Breast epithelium (tissue), 4 donors: ENCODE data around the gene ATP6AP1. TPM values are rescaled to one million over a fixed set of nuclear protein-coding genes. Genes with fewer than 3 reads are reported as not detected.

Experiments
- DNase-seq, 2 donors: peaks; one replicate each; pipeline ENCODE4 v3.0.0-alpha.2; 2019; ENCODE audit warnings: low spot score in 2 of 2
- H3K27ac ChIP-seq, 2 donors: fragments of 200-600 bp; sonication (generic) in 1 of 2; one replicate each; pipeline ENCODE4 v1.5.1; 2016 to 2019; ENCODE audit warnings: mild to moderate bottlenecking in 1 of 2
- H3K27me3 ChIP-seq, 2 donors: fragments of 200-600 bp; sonication (generic) in 1 of 2; one replicate each; pipeline versions ENCODE4 v1.5.1 to v1.6.0; 2017 to 2019; ENCODE audit warnings: control low read depth in 1 of 2, mild to moderate bottlenecking in 1 of 2
- H3K36me3 ChIP-seq: fragments of 200-600 bp; one replicate; pipeline ENCODE4 v1.5.1; 2019
- H3K4me1 ChIP-seq, 2 donors: fragments of 200-600 bp; sonication (generic); one replicate each; pipeline ENCODE4 v1.5.1; 2016 to 2019; ENCODE audit warnings: control low read depth in 1 of 2
- H3K4me3 ChIP-seq, 3 donors: fragments of 200-600 bp; sonication (generic); 1 replicate in 2 of 3; 2 replicates in 1 of 3; pipeline ENCODE4 v1.5.1; 2016 to 2019; ENCODE audit warnings: mild to moderate bottlenecking in 3 of 3, moderate library complexity in 2 of 3
- H3K9me3 ChIP-seq, 2 donors: fragments of 200-600 bp; sonication (generic) in 1 of 2; one replicate each; pipeline ENCODE4 v1.5.1; 2016 to 2019; ENCODE audit warnings: control low read depth in 1 of 2
- POLR2A ChIP-seq: fragments of 450-650 bp; IDR thresholded peaks from one replicate; pipeline ENCODE4 v1.6.1; 2016; ENCODE audit warnings: antibody characterized with exemption, mild to moderate bottlenecking, moderate library complexity
- POLR2AphosphoS5 ChIP-seq, 3 donors: sonication (generic); formaldehyde crosslinking; IDR thresholded peaks; one replicate each; pipeline ENCODE4 v1.6.1; 2017; ENCODE audit warnings: antibody characterized with exemption in 3 of 3
- intact Hi-C: fragments of 100-400 bp; cut with DNase I; formaldehyde crosslinking; loops from one replicate; pipeline ENCODE4 v1.15.1; 2023; ENCODE audit warnings: low total_unique reads
- total RNA-seq, 3 donors: library from RNA; depleted of rRNA; stranded (reverse); fragments of >200 nt; gene quantifications; one replicate each; pipeline ENCODE4 v1.1.0, GENCODE V29; 2016
- TF ChIP-seq, protein P1 (sequence below), 3 donors: fragments of 450-650 bp; IDR thresholded peaks; one replicate each; pipeline ENCODE4 v1.5.1; 2016 to 2017; ENCODE audit warnings: antibody characterized with exemption in 3 of 3, mild to moderate bottlenecking in 3 of 3, moderate library complexity in 3 of 3

ATP6AP1 gene
- total RNA-seq, 3 donors from 2014 or later = 31.5 to 57.1 (median 34.8) TPM

DNA sequence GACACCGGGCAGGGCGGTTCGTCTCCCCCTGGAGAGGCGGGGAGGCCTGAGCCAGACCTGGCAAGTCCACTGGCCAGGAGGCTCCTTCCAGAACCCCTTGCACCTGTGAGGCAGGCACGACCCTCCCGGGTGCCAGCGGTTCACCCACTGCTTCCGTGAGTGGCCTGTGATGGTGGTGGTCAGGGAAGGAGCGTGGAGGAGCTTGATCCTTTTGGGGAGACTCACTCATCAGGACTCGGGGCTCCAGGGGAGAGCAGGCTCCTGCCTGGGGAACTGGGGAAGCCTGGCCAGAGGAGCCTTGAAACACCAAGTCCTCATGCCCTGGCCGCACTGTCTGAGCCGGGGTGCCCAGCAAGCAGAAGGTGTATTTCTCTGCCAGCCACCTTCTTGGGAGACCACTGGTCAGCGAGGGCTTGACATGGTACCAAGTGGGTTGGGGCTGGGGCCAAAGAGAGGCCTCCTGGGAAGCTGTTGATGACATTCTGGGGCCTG lies 16.3 kb downstream of the ATP6AP1 start:
- TF ChIP-seq, protein P1, sequence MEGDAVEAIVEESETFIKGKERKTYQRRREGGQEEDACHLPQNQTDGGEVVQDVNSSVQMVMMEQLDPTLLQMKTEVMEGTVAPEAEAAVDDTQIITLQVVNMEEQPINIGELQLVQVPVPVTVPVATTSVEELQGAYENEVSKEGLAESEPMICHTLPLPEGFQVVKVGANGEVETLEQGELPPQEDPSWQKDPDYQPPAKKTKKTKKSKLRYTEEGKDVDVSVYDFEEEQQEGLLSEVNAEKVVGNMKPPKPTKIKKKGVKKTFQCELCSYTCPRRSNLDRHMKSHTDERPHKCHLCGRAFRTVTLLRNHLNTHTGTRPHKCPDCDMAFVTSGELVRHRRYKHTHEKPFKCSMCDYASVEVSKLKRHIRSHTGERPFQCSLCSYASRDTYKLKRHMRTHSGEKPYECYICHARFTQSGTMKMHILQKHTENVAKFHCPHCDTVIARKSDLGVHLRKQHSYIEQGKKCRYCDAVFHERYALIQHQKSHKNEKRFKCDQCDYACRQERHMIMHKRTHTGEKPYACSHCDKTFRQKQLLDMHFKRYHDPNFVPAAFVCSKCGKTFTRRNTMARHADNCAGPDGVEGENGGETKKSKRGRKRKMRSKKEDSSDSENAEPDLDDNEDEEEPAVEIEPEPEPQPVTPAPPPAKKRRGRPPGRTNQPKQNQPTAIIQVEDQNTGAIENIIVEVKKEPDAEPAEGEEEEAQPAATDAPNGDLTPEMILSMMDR (IDR thresholded peaks at IDR 0.05) = no peak
- no peak for TF ChIP-seq POLR2AphosphoS5 (IDR thresholded peaks at IDR 0.05)
- TF ChIP-seq POLR2A = no peak

DNA sequence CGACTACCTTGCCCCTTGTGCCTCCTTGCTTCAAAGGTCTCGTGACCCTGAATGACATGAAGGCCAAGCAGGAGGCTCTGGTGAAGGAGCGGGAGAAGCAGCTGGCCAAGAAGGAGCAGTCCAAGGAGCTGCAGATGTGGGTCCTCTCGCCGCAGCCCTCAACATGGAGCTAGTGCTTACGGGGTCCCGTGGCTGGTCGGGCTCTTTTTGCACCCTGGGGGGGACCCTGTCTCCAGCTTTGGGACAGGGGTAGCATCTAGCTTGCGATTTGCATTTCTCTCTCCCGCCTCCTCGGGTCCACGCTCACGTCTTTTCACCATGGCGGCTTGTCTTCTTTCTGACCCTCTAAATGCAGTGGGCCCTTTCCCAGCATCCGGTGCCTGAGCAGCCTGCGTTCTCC lies 17.3 kb downstream of the ATP6AP1 start:
- Histone ChIP-seq H3K4me3 (no peak overlapping the region), H3K4me1 (no peaks in the 10 kb centered on the region), H3K27ac (no peak overlapping the region), H3K36me3 (no peaks in the 10 kb centered on the region), H3K27me3 (peaks cover 0 to 57% of the 10 kb centered on the region in 2 donors), H3K9me3 (no peaks in the 10 kb centered on the region)
- TF ChIP-seq POLR2AphosphoS5 (IDR thresholded peaks at IDR 0.05) = no peak
- TF ChIP-seq, protein P1 (IDR thresholded peaks at IDR 0.05) = no peak
- no peak for TF ChIP-seq POLR2A
- intact Hi-C loops = loop anchor here (5.0 kb wide), 1 partner anchor 833 kb away; no protein-coding TSS in a partner anchor
- DNase-seq = no peak

More for the DNA sequence above, 16.3 kb downstream of the ATP6AP1 start:
- DNase-seq = no peak
- no peaks in the 10 kb centered on the region for H3K9me3 ChIP-seq
- no peaks in the 10 kb centered on the region for H3K4me1 ChIP-seq
- peaks cover 0 to 57% of the 10 kb centered on the region in 2 donors for H3K27me3 ChIP-seq
- peak overlapping the region; percentile 58 to 82 (median 62) for H3K4me3 ChIP-seq
- no peaks in the 10 kb centered on the region for H3K36me3 ChIP-seq
- intact Hi-C loops = loop anchor here (5.0 kb wide), 1 partner anchor 832 kb away; no protein-coding TSS in a partner anchor
- H3K27ac ChIP-seq = peak overlapping the region; percentile 90

DNA sequence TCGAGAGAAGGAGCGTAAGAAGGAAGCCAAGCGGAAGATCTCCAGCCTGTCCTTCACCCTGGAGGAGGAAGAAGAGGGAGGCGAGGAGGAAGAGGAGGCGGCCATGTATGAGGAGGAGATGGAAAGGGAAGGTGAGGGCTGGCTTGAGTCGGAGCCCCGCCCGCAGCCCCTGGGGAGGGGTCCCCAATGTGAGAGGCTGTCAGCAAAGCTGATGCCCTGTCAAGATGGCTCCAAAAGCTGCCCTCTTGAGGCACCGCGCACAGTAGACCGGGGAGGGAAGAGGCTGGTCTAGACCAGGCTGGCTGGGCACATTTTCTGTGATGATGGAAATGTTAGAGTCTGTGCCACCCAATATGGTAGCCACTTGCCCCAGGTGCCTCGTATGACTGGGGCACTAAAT lies 18.0 kb downstream of the ATP6AP1 start:
- TF ChIP-seq POLR2AphosphoS5 (IDR thresholded peaks at IDR 0.05) (no peak), POLR2A (no peak)
- TF ChIP-seq, protein P1 (IDR thresholded peaks at IDR 0.05) = no peak
- Histone ChIP-seq H3K27me3 (peaks cover 0 to 54% of the 10 kb centered on the region in 2 donors), H3K36me3 (no peaks in the 10 kb centered on the region), H3K27ac (no peak overlapping the region), H3K4me1 (no peaks in the 10 kb centered on the region), H3K9me3 (no peaks in the 10 kb centered on the region), H3K4me3 (no peak overlapping the region)
- intact Hi-C loops = loop anchor here (5.0 kb wide), 1 partner anchor 834 kb away; no protein-coding TSS in a partner anchor
- no peak for DNase-seq

DNA sequence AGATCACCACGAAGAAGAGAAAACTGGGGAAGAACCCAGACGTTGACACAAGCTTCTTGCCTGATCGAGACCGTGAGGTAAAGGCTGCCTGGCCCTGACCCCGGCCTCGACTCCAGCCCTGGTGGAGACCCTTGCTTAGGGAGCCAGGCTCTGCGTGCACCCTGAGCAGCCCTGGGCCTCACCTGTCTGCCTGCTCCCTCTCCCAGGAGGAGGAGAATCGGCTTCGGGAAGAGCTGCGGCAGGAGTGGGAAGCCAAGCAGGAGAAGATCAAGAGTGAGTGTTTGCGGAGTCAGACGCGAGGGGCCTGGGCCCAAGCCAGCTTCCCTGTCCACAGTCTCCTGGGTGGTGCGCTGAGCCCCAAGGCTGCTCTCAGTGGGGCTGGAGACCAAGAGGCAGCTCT lies 20.0 kb downstream of the ATP6AP1 start:
- Histone ChIP-seq H3K4me1 (no peaks in the 10 kb centered on the region), H3K36me3 (no peaks in the 10 kb centered on the region), H3K9me3 (no peaks in the 10 kb centered on the region), H3K4me3 (no peak overlapping the region), H3K27ac (no peak overlapping the region), H3K27me3 (peaks cover 0 to 47% of the 10 kb centered on the region in 2 donors)
- TF ChIP-seq, protein P1 (IDR thresholded peaks at IDR 0.05) = no peak
- TF ChIP-seq POLR2A (no peak), POLR2AphosphoS5 (IDR thresholded peaks at IDR 0.05) (no peak)
- DNase-seq = no peak
- intact Hi-C loops = loop anchor here (5.0 kb wide), 1 partner anchor 836 kb away; no protein-coding TSS in a partner anchor

DNA sequence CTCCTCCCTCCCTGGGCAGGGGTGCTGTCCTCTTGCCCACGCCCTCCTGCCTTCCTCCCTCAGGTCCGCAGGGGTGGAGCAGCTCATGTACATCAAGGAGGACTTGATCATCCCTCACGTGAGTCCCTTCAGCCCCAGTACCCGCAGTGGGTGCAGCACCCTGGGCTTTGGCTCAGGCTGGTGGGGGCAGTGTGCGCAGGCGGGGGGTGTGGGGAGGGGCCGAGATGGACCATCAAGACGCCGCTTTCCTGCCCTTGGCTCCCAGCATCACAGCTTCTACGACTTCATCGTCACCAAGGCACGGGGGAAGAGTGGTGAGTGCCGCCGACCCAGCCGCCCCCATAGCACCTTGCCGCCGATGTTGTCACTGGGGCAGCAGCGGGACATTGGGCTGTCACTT lies 21.1 kb downstream of the ATP6AP1 start:
- no peak for DNase-seq
- H3K4me1 ChIP-seq = no peaks in the 10 kb centered on the region
- H3K9me3 ChIP-seq = no peaks in the 10 kb centered on the region
- H3K4me3 ChIP-seq = no peak overlapping the region
- no peak for TF ChIP-seq POLR2AphosphoS5 (IDR thresholded peaks at IDR 0.05)
- TF ChIP-seq POLR2A = no peak
- TF ChIP-seq, protein P1 (IDR thresholded peaks at IDR 0.05) = no peak
- H3K36me3 ChIP-seq = no peaks in the 10 kb centered on the region
- peaks cover 0 to 44% of the 10 kb centered on the region in 2 donors for H3K27me3 ChIP-seq
- H3K27ac ChIP-seq = no peak overlapping the region
- intact Hi-C loops = loop anchor here (5.0 kb wide), 1 partner anchor 837 kb away; no protein-coding TSS in a partner anchor
